Skeletal muscle satellite cell (primary cell): ENCODE results near the gene AKR1C8.
"Not testable (repeated sequence)": the region's sequence is repeated elsewhere in the genome, so short reads cannot be mapped to it uniquely, and the experiment has no call there.

ENCODE experiments used
- H3K27me3 ChIP-seq: 2 replicates; pipeline ENCODE4 v1.7.0; 2013; ENCODE audit warnings: low read length; ENCODE audit not compliant: control insufficient read depth, insufficient read depth
- H3K36me3 ChIP-seq: 2 replicates; pipeline ENCODE4 v1.7.0; 2013; ENCODE audit warnings: mild to moderate bottlenecking, control low read depth, low read length; ENCODE audit not compliant: insufficient read depth
- H3K4me1 ChIP-seq: 2 replicates; pipeline ENCODE4 v1.7.0; 2013; ENCODE audit warnings: low read length; ENCODE audit not compliant: control insufficient read depth, insufficient read depth
- H3K4me2 ChIP-seq: 2 replicates; pipeline ENCODE4 v1.7.0; 2013; ENCODE audit warnings: mild to moderate bottlenecking, low read length
- H3K4me3 ChIP-seq: 2 replicates; pipeline ENCODE4 v1.7.0; 2013; ENCODE audit warnings: low read length
- H3K9ac ChIP-seq: 2 replicates; pipeline ENCODE4 v1.7.0; 2013; ENCODE audit warnings: mild to moderate bottlenecking, low read depth, low read length, moderate library complexity
- H3K9me3 ChIP-seq: replicated peaks from 2 replicates; pipeline ENCODE4 v1.7.0; 2013; ENCODE audit warnings: mild to moderate bottlenecking, control low read depth, low read length

Gene AKR1C8

GRCh38 chr10:5199398-5199797, 14.4 kb upstream of the AKR1C8 start:
- Histone ChIP-seq H3K9me3 (no peaks in the 10 kb centered on the region), H3K4me2 (no peak overlapping the region), H3K9ac (no peak overlapping the region), H3K4me1 (no peaks in the 10 kb centered on the region), H3K36me3 (no peaks in the 10 kb centered on the region), H3K27me3 (no peaks in the 10 kb centered on the region), H3K4me3 (no peak overlapping the region)

- Histone ChIP-seq H3K27me3 (no peaks in the 10 kb centered on the region), H3K36me3 (no peaks in the 10 kb centered on the region), H3K4me2 (no peak overlapping the region), H3K4me1 (no peaks in the 10 kb centered on the region), H3K4me3 (no peak overlapping the region), H3K9ac (no peak overlapping the region), H3K9me3 (no peaks in the 10 kb centered on the region)
These were observed 13.4 kb upstream of the AKR1C8 start for GRCh38 chr10:5198386-5198785.

DNA sequence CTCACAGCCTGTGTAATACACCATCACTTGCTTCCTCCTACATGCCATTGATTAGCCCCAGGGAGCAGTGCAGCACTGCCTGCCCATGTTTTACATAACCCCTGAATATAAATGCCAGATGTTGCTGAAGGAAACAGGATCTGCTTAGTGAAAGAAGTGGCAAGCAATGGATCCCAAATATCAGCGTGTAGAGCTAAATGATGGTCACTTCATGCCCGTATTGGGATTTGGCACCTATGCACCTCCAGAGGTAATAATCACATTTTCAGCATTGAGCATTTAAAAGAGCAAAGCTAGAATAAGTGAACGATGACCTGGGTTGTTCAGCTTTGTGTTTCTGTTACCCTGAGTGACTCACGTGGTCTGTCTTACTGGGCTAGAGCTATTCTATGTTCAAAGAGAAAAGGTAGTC, 11.8 kb upstream of the AKR1C8 start, which contains the start of gene AKR1C4:
Gene AKR1C4, plus strand, starts transcription at position 136 of the 412 bp plus-strand sequence. Its CDS starts 31 bp downstream, at position 167.
- Histone ChIP-seq H3K4me2 (no peak within 1 kb of the TSS), H3K4me3 (no peak within 1 kb of the TSS), H3K36me3 (no peaks in the 10 kb centered on the region), H3K4me1 (no peaks in the 10 kb centered on the region), H3K27me3 (no peaks in the 10 kb centered on the region), H3K9ac (no peak within 1 kb of the TSS), H3K9me3 (no peaks in the 10 kb centered on the region)

DNA sequence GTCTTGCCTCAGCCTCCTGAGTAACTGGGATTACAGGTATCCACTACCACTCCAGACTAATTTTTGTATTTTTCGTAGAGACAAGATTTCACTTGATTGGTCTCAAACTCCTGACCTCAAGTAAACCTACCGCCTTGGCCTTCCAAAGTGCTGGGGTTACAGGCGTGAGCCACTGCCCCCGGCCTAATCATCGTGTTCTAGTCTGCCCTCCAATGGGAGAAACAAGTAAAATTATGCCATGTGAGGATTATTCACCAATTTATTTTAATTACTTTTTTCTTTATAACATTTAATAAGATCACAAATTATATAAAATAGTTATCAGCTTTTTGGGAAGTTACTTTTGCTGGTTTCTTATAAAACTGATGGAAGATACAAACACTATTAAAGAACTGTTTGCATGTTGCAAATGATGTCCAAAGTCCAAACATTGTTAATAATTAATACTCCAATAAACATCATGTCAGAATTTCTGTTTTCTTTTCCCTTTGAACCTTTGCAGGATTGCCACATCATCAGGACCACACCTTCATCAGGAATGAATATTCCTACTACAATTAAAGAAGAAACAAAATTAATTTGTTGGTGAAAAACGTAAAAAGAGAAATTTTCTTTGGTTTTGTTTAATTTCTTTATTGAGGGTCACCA, 10.9 kb upstream of the AKR1C8 start:
- Histone ChIP-seq H3K4me3 (no peak overlapping the region), H3K27me3 (no peaks in the 10 kb centered on the region)

DNA sequence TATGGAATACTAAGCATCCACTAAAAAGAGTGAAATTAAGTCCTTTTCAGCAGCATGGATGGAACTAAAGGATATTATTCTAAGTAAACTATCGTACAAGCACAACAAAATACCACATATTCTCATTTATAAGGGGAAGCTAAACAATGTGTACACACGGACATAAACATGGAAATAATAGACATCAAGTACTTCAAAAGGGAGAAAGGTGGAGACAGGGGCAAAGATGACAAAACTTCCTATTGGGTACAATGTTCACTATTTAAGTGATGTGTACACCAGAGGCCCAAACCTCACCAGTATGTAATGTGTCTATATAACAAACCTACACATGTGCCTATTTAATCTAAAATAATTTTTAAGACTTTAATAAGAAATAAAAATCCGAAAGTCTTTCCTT, 9.5 kb upstream of the AKR1C8 start:
- no peaks in the 10 kb centered on the region for H3K4me1 ChIP-seq

More for the DNA sequence above, 10.9 kb upstream of the AKR1C8 start:
- no peaks in the 10 kb centered on the region for H3K9me3 ChIP-seq
- no peak overlapping the region for H3K4me2 ChIP-seq
- H3K36me3 ChIP-seq: no peaks in the 10 kb centered on the region
- H3K4me1 ChIP-seq: no peaks in the 10 kb centered on the region
- H3K9ac ChIP-seq: no peak overlapping the region

DNA sequence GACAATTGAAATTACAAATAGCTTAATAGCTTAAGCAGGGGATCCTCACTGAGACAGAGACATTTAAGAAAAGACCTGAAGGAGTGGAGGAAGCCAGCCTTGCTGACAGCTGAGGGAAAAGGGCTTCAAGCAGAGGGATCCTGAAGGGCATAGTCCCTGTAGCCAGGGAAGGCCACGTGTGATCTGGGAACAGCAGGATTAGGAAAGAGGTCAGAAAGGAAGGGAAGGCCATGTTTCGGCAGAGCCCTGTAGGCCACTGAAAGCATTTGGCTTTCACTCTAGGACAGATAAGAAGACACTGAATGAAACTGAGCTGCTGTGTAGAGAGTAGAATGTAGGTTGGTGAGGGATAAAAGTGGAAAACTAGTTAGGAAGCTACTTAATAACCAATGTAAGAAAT, 3.4 kb upstream of the AKR1C8 start:
- H3K36me3 ChIP-seq: no peaks in the 10 kb centered on the region
- no peak overlapping the region for H3K4me3 ChIP-seq
- no peaks in the 10 kb centered on the region for H3K4me1 ChIP-seq
- no peaks in the 10 kb centered on the region for H3K27me3 ChIP-seq
- no peaks in the 10 kb centered on the region for H3K9me3 ChIP-seq
- no peak overlapping the region for H3K9ac ChIP-seq
- no peak overlapping the region for H3K4me2 ChIP-seq

More for the DNA sequence above, 9.5 kb upstream of the AKR1C8 start:
- H3K4me2 ChIP-seq: no peak overlapping the region
- H3K27me3 ChIP-seq: no peaks in the 10 kb centered on the region
- H3K9ac ChIP-seq: no peak overlapping the region
- no peaks in the 10 kb centered on the region for H3K36me3 ChIP-seq
- H3K9me3 ChIP-seq: no peaks in the 10 kb centered on the region
- H3K4me3 ChIP-seq: no peak overlapping the region

GRCh38 chr10:5187867-5188266, 2.9 kb upstream of the AKR1C8 start:
- no peaks in the 10 kb centered on the region for H3K27me3 ChIP-seq
- no peak overlapping the region for H3K4me2 ChIP-seq
- H3K4me1 ChIP-seq: no peaks in the 10 kb centered on the region
- no peak overlapping the region for H3K4me3 ChIP-seq
- no peaks in the 10 kb centered on the region for H3K9me3 ChIP-seq
- no peak overlapping the region for H3K9ac ChIP-seq
- H3K36me3 ChIP-seq: no peaks in the 10 kb centered on the region

DNA sequence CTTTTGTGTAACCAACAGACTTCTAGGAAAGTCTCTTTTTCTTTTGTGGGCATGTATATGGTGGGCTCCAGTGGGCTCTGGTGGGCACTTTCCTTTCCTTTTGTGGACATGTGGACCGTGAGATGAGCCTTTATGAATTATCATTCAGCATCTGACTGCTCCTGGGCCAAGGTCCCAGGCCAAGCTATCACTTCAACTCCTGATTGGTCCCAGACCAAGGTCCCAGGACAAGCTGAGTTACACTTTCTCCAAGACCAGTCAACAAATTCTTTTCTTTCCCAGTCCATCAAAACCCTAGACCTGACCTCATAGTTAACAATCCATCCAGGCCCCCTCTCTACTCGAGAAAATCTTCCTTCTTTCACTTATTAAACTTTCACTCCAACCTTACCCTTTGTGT, 1.0 kb downstream of the AKR1C8 start:
- no peak overlapping the region for H3K9ac ChIP-seq
- no peaks in the 10 kb centered on the region for H3K9me3 ChIP-seq
- no peaks in the 10 kb centered on the region for H3K36me3 ChIP-seq
- no peak overlapping the region for H3K4me2 ChIP-seq
- H3K4me1 ChIP-seq: no peaks in the 10 kb centered on the region
- H3K4me3 ChIP-seq: no peak overlapping the region
- H3K27me3 ChIP-seq: no peaks in the 10 kb centered on the region

- not testable (repeated sequence) for H3K4me3 ChIP-seq, H3K9me3 ChIP-seq, H3K27me3 ChIP-seq, H3K4me2 ChIP-seq, H3K36me3 ChIP-seq, H3K4me1 ChIP-seq, H3K9ac ChIP-seq
These were observed 4.4 kb downstream of the AKR1C8 start for GRCh38 chr10:5180503-5180902.

DNA sequence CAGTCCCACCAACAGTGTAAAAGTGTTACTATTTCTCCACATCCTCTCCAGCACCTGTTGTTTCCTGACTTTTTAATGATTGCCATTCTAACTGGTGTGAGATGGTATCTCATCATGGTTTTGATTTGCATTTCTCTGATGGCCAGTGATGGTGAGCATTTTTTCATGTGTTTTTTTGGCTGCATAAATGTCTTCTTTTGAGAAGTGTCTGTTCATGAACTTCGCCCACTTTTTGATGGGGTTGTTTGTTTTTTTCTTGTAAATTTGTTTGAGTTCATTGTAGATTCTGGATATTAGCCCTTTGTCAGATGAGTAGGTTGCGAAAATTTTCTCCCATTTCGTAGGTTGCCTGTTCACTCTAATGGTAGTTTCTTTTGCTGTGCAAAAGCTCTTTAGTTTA, 9.4 kb downstream of the AKR1C8 start:
- not testable (repeated sequence) for H3K4me1 ChIP-seq, H3K9ac ChIP-seq, H3K4me3 ChIP-seq, H3K27me3 ChIP-seq, H3K4me2 ChIP-seq, H3K36me3 ChIP-seq, H3K9me3 ChIP-seq

- no peaks in the 10 kb centered on the region for H3K36me3 ChIP-seq
- H3K27me3 ChIP-seq: no peaks in the 10 kb centered on the region
- H3K9ac ChIP-seq: no peak overlapping the region
- H3K4me2 ChIP-seq: no peak overlapping the region
- no peaks in the 10 kb centered on the region for H3K4me1 ChIP-seq
- H3K9me3 ChIP-seq: peaks cover 10% of the 10 kb centered on the region
- H3K4me3 ChIP-seq: no peak overlapping the region
These were observed 16.0 kb downstream of the AKR1C8 start for GRCh38 chr10:5168897-5169420.

GRCh38 chr10:5165738-5166137, 19.2 kb downstream of the AKR1C8 start:
- H3K36me3 ChIP-seq: no peaks in the 10 kb centered on the region
- no peaks in the 10 kb centered on the region for H3K4me1 ChIP-seq
- H3K9ac ChIP-seq: no peak overlapping the region
- H3K27me3 ChIP-seq: no peaks in the 10 kb centered on the region
- no peak overlapping the region for H3K4me2 ChIP-seq
- peaks cover 13% of the 10 kb centered on the region for H3K9me3 ChIP-seq
- H3K4me3 ChIP-seq: no peak overlapping the region
